A549 (cell line): ENCODE results near the gene ANHX.

ENCODE experiments used
- BHLHE40 ChIP-seq: IDR thresholded peaks from 2 replicates; pipeline ENCODE4 v1.6.1; 2012; ENCODE audit warnings: low read depth, low read length, inconsistent platforms
- FOSL2 ChIP-seq, 2 experiments: fragments of 450-650 bp in 1 of 2; fragments of >200 bp in 1 of 2; sonication (Bioruptor Twin) in 1 of 2; formaldehyde crosslinking; IDR thresholded peaks; 2 replicates each; pipeline versions ENCODE4 v1.5.0 to v1.6.1; 2016 to 2020; ENCODE audit warnings: mild to moderate bottlenecking in 1 of 2, moderate library complexity in 1 of 2
- HDAC2 ChIP-seq: fragments of 200-600 bp; sonication (generic); IDR thresholded peaks from 2 replicates; pipeline ENCODE4 v1.6.1; 2016
- JUN ChIP-seq, 2 experiments: fragments of >200 bp; sonication (Bioruptor Twin); formaldehyde crosslinking; IDR thresholded peaks; 2 replicates in 1 of 2; 3 replicates in 1 of 2; pipeline ENCODE4 v1.6.1; 2016 to 2017
- MAFK ChIP-seq: fragments of 450-650 bp; IDR thresholded peaks from 2 replicates; pipeline ENCODE4 v1.6.1; 2014; ENCODE audit not compliant: partially characterized antibody
- POLR2A ChIP-seq: IDR thresholded peaks from 2 replicates; pipeline ENCODE4 v1.6.1; 2012; ENCODE audit warnings: mild to moderate bottlenecking, low read length
- ZFP36 ChIP-seq: fragments of 450-650 bp; IDR thresholded peaks from 2 replicates; pipeline ENCODE4 v1.6.1; 2014; ENCODE audit warnings: borderline replicate concordance; ENCODE audit not compliant: partially characterized antibody
- TF ChIP-seq, protein P1 (sequence below): fragments of >200 bp; sonication (Bioruptor Twin); formaldehyde crosslinking; IDR thresholded peaks from 3 replicates; pipeline ENCODE4 v1.5.1; 2016
- TF ChIP-seq, protein P2 (sequence below): IDR thresholded peaks from 2 replicates; pipeline ENCODE4 v1.6.1; 2012
- TF ChIP-seq, protein P3 (sequence below): IDR thresholded peaks from 2 replicates; pipeline ENCODE4 v1.6.1; 2012

DNA sequence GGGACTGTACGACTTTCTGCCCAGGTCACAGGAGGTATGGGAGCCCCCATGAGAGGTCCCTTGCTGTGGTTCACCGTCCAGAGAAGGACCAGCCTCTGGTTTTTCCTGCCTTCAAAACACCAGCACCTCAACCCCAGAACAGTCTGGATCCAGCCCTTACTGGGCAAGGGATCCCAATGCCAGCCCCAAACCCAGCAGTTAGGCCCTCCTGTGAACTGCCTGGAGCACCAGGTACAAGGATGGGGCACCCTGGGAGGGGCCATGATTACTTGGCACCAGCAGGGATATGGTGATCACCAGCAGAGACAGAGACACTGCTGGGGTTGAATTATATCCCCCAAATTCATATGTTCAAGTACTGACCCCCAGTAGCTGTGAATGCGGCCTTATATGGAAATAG lies 20.0 kb downstream of the ANHX start:
- TF ChIP-seq MAFK = no peak
- TF ChIP-seq, protein P1, sequence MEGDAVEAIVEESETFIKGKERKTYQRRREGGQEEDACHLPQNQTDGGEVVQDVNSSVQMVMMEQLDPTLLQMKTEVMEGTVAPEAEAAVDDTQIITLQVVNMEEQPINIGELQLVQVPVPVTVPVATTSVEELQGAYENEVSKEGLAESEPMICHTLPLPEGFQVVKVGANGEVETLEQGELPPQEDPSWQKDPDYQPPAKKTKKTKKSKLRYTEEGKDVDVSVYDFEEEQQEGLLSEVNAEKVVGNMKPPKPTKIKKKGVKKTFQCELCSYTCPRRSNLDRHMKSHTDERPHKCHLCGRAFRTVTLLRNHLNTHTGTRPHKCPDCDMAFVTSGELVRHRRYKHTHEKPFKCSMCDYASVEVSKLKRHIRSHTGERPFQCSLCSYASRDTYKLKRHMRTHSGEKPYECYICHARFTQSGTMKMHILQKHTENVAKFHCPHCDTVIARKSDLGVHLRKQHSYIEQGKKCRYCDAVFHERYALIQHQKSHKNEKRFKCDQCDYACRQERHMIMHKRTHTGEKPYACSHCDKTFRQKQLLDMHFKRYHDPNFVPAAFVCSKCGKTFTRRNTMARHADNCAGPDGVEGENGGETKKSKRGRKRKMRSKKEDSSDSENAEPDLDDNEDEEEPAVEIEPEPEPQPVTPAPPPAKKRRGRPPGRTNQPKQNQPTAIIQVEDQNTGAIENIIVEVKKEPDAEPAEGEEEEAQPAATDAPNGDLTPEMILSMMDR = no peak
- TF ChIP-seq POLR2A = no peak
- no peak for TF ChIP-seq HDAC2
- TF ChIP-seq JUN (IDR thresholded peaks at IDR 0.05) = no peak
- TF ChIP-seq, protein P2, sequence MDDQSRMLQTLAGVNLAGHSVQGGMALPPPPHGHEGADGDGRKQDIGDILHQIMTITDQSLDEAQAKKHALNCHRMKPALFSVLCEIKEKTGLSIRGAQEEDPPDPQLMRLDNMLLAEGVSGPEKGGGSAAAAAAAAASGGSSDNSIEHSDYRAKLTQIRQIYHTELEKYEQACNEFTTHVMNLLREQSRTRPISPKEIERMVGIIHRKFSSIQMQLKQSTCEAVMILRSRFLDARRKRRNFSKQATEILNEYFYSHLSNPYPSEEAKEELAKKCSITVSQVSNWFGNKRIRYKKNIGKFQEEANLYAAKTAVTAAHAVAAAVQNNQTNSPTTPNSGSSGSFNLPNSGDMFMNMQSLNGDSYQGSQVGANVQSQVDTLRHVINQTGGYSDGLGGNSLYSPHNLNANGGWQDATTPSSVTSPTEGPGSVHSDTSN = no peak
- no peak for TF ChIP-seq BHLHE40
- no peak for TF ChIP-seq FOSL2 (IDR thresholded peaks at IDR 0.05)
- TF ChIP-seq FOSL2 (CRISPR knock-in tag; IDR thresholded peaks at IDR 0.05) = no peak
- TF ChIP-seq, protein P3, sequence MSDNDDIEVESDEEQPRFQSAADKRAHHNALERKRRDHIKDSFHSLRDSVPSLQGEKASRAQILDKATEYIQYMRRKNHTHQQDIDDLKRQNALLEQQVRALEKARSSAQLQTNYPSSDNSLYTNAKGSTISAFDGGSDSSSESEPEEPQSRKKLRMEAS = no peak
- no peak for TF ChIP-seq ZFP36
